Astrocyte (in vitro differentiated cells and primary cell): Measurements from ENCODE around the gene COL5A2. TPM values are rescaled to one million over a fixed set of nuclear protein-coding genes. Genes with fewer than 3 reads are reported as not detected.

Source experiments
- DNase-seq: peaks from one replicate; pipeline ENCODE4 v3.0.0-alpha.2; 2010; ENCODE audit warnings: low read depth
- FAIRE-seq: peaks from 2 replicates; lab custom pipeline; 2011; peaks lifted over from hg19 to GRCh38; lab: Jason Lieb, UNC
- H2AFZ ChIP-seq: 2 replicates; pipeline ENCODE4 v1.6.0; 2012; ENCODE audit warnings: low read depth, low read length, inconsistent platforms
- H3K27ac ChIP-seq: 2 replicates; pipeline ENCODE4 v1.5.1; 2011; ENCODE audit warnings: low read depth, low read length, inconsistent platforms
- H3K27me3 ChIP-seq: 2 replicates; pipeline ENCODE4 v1.6.0; 2011; ENCODE audit warnings: low read length, inconsistent platforms; ENCODE audit not compliant: insufficient read depth
- H3K36me3 ChIP-seq: 2 replicates; pipeline ENCODE4 v1.5.1; 2011; ENCODE audit warnings: low read length, inconsistent platforms; ENCODE audit not compliant: insufficient read depth
- H3K4me1 ChIP-seq: 2 replicates; pipeline ENCODE4 v1.5.1; 2011; ENCODE audit warnings: low read length, inconsistent platforms; ENCODE audit not compliant: insufficient read depth
- H3K4me2 ChIP-seq: 2 replicates; pipeline ENCODE4 v1.6.0; 2012; ENCODE audit warnings: low read length, inconsistent platforms
- H3K4me3 ChIP-seq: 2 replicates; pipeline ENCODE4 v1.5.1; 2011; ENCODE audit warnings: low read depth, mild to moderate bottlenecking, low read length, inconsistent platforms; ENCODE audit not compliant: insufficient read depth
- H3K79me2 ChIP-seq: 2 replicates; pipeline ENCODE4 v1.6.0; 2012; ENCODE audit warnings: mild to moderate bottlenecking, low read length, inconsistent platforms; ENCODE audit not compliant: insufficient read depth
- H3K9ac ChIP-seq: 2 replicates; pipeline ENCODE4 v1.6.0; 2012; ENCODE audit warnings: mild to moderate bottlenecking, low read length, inconsistent platforms
- H3K9me3 ChIP-seq: 2 replicates; pipeline ENCODE4 v1.5.1; 2012; ENCODE audit warnings: low read depth, mild to moderate bottlenecking, low read length, inconsistent platforms; ENCODE audit not compliant: insufficient read depth
- H4K20me1 ChIP-seq: 2 replicates; pipeline ENCODE4 v1.6.0; 2012; ENCODE audit warnings: low read length, inconsistent platforms; ENCODE audit not compliant: insufficient read depth
- H3K27ac Mint-ChIP-seq: one replicate; pipeline ENCODE4 v1.8.0; 2021; ENCODE audit warnings: mild to moderate bottlenecking, mixed read lengths; ENCODE audit not compliant: unreplicated experiment
- H3K27me3 Mint-ChIP-seq: one replicate; pipeline ENCODE4 v1.8.0; 2021; ENCODE audit warnings: low read depth, mixed read lengths; ENCODE audit not compliant: unreplicated experiment
- H3K36me3 Mint-ChIP-seq: one replicate; pipeline ENCODE4 v1.8.0; 2021; ENCODE audit warnings: low read depth, mixed read lengths; ENCODE audit not compliant: unreplicated experiment
- H3K4me1 Mint-ChIP-seq: one replicate; pipeline ENCODE4 v1.8.0; 2021; ENCODE audit warnings: low read depth, mixed read lengths; ENCODE audit not compliant: unreplicated experiment
- H3K4me3 Mint-ChIP-seq: one replicate; pipeline ENCODE4 v1.8.0; 2021; ENCODE audit warnings: mild to moderate bottlenecking, moderate library complexity, mixed read lengths; ENCODE audit not compliant: unreplicated experiment
- H3K9me3 Mint-ChIP-seq: one replicate; pipeline ENCODE4 v1.8.0; 2021; ENCODE audit warnings: mild to moderate bottlenecking, mixed read lengths; ENCODE audit not compliant: unreplicated experiment
- CTCF ChIP-seq: IDR thresholded peaks from 2 replicates; pipeline ENCODE4 v1.5.1; 2011; ENCODE audit warnings: low read depth, mild to moderate bottlenecking, inconsistent platforms, low read length, moderate library complexity; ENCODE audit not compliant: insufficient read depth
- EZH2 ChIP-seq: IDR thresholded peaks from 2 replicates; pipeline ENCODE4 v1.6.1; 2012; ENCODE audit warnings: mild to moderate bottlenecking, low read length, inconsistent platforms; ENCODE audit not compliant: insufficient read depth
- total RNA-seq: library from RNA; stranded (reverse); gene quantifications from 2 replicates; pipeline ENCODE4 v1.2.1, GENCODE V29; 2021

The COL5A2 gene
- total RNA-seq, 1 donor from 2014 or later, result 429 TPM

- Mint-ChIP-seq H3K4me1 (peaks cover 34% of the 10 kb centered on the region), H3K27me3 (no peaks in the 10 kb centered on the region), H3K27ac (peak overlapping the region; percentile 85), H3K9me3 (no peaks in the 10 kb centered on the region), H3K36me3 (peaks cover 3% of the 10 kb centered on the region), H3K4me3 (no peak overlapping the region)
- Histone ChIP-seq H3K36me3 (peaks cover 22% of the 10 kb centered on the region), H3K4me1 (peaks cover 16% of the 10 kb centered on the region), H3K4me2 (peak overlapping the region; percentile 10), H3K79me2 (peaks cover 10% of the 10 kb centered on the region), H3K4me3 (no peak overlapping the region), H4K20me1 (no peaks in the 10 kb centered on the region), H3K9me3 (no peaks in the 10 kb centered on the region), H3K27me3 (no peaks in the 10 kb centered on the region), H3K9ac (no peak overlapping the region), H3K27ac (peak overlapping the region; percentile 64), H2AFZ (no peak overlapping the region)
- DNase-seq, result peak; percentile 97
- TF ChIP-seq EZH2, result no peak
- no peak for TF ChIP-seq CTCF
- FAIRE-seq, result peak; percentile 95
Observed at GRCh38 chr2:189096769-189097447, 82.7 kb downstream of the COL5A2 start.

- peaks cover 5% of the 10 kb centered on the region for H3K36me3 Mint-ChIP-seq
- H3K36me3 ChIP-seq, result peaks cover 28% of the 10 kb centered on the region
- no peak overlapping the region for H3K4me2 ChIP-seq
- TF ChIP-seq EZH2, result no peak
- no peak for TF ChIP-seq CTCF
- peak overlapping the region; percentile 15 for H3K27ac Mint-ChIP-seq
- no peaks in the 10 kb centered on the region for H4K20me1 ChIP-seq
- peak overlapping the region; percentile 26 for H3K9ac ChIP-seq
- peaks cover 10% of the 10 kb centered on the region for H3K79me2 ChIP-seq
- no peaks in the 10 kb centered on the region for H3K9me3 Mint-ChIP-seq
- H3K27me3 Mint-ChIP-seq, result no peaks in the 10 kb centered on the region
- DNase-seq (no peak), FAIRE-seq (peak; percentile 80)
- peaks cover 16% of the 10 kb centered on the region for H3K4me1 ChIP-seq
- no peaks in the 10 kb centered on the region for H3K9me3 ChIP-seq
- peak overlapping the region; percentile 48 for H3K27ac ChIP-seq
- no peaks in the 10 kb centered on the region for H3K27me3 ChIP-seq
- H3K4me1 Mint-ChIP-seq, result peaks cover 40% of the 10 kb centered on the region
- H3K4me3 Mint-ChIP-seq, result no peak overlapping the region
- no peak overlapping the region for H2AFZ ChIP-seq
- H3K4me3 ChIP-seq, result no peak overlapping the region
Observed at GRCh38 chr2:189095101-189095500, 84.5 kb downstream of the COL5A2 start.

- FAIRE-seq (peak; percentile 87), DNase-seq (peak; percentile 97)
- no peaks in the 10 kb centered on the region for H3K9me3 ChIP-seq
- no peaks in the 10 kb centered on the region for H4K20me1 ChIP-seq
- Mint-ChIP-seq H3K4me3 (peak overlapping the region; percentile 12), H3K9me3 (no peaks in the 10 kb centered on the region), H3K27ac (peak overlapping the region; percentile 79), H3K36me3 (peaks cover 13% of the 10 kb centered on the region), H3K27me3 (no peaks in the 10 kb centered on the region), H3K4me1 (peaks cover 40% of the 10 kb centered on the region)
- TF ChIP-seq EZH2 (no peak), CTCF (no peak)
- no peak overlapping the region for H3K4me3 ChIP-seq
- H3K27ac ChIP-seq, result peak overlapping the region; percentile 38
- H3K4me2 ChIP-seq, result no peak overlapping the region
- H3K27me3 ChIP-seq, result no peaks in the 10 kb centered on the region
- H3K4me1 ChIP-seq, result peaks cover 16% of the 10 kb centered on the region
- H2AFZ ChIP-seq, result no peak overlapping the region
- peaks cover 10% of the 10 kb centered on the region for H3K79me2 ChIP-seq
- peaks cover 43% of the 10 kb centered on the region for H3K36me3 ChIP-seq
- H3K9ac ChIP-seq, result peak overlapping the region; percentile 49
Observed at GRCh38 chr2:189092936-189093335, 86.6 kb downstream of the COL5A2 start.
